NCI-H526 (cell line): ENCODE results near the gene DNAJC15.

ENCODE experiments used
- DNase-seq, 2 experiments: peaks; one replicate each; lab custom pipeline; 2025; lab: John Stamatoyannopoulos, UW

The DNAJC15 gene

GRCh38 chr13:43023289-43023963 lies at the start of gene DNAJC15:
DNAJC15 (plus strand) TSS chr13:43023586; CDS start chr13:43023627, 41 bp downstream.
- peak; percentile 88 to 95 for DNase-seq

- DNase-seq = no peak
These were observed 47.3 kb upstream of the DNAJC15 start for GRCh38 chr13:42976066-42976465.

- no peak for DNase-seq
These were observed 46.1 kb upstream of the DNAJC15 start for GRCh38 chr13:42977219-42977659.

- DNase-seq = no peak
These were observed 42.1 kb upstream of the DNAJC15 start for GRCh38 chr13:42981317-42981716.

GRCh38 chr13:42981853-42982252 lies 41.5 kb upstream of the DNAJC15 start:
- DNase-seq = no peak

GRCh38 chr13:42984026-42984425 lies 39.4 kb upstream of the DNAJC15 start:
- no peak for DNase-seq

- no peak for DNase-seq
These were observed 38.7 kb upstream of the DNAJC15 start for GRCh38 chr13:42984691-42985090.

- DNase-seq = no peak
These were observed 37.8 kb upstream of the DNAJC15 start for GRCh38 chr13:42985312-42986175.

GRCh38 chr13:42986176-42986574 lies 37.2 kb upstream of the DNAJC15 start:
- no peak for DNase-seq

- peak in 1 of 2 experiments; percentile 21 for DNase-seq
These were observed 32.8 kb upstream of the DNAJC15 start for GRCh38 chr13:42990291-42991232.

- peak in 1 of 2 experiments; percentile 23 for DNase-seq
These were observed 32.0 kb upstream of the DNAJC15 start for GRCh38 chr13:42991233-42991897.

GRCh38 chr13:42991898-42992763 lies 31.3 kb upstream of the DNAJC15 start, which contains the start of gene EPSTI1:
EPSTI1 (minus strand) TSS chr13:42992241; CDS start chr13:42992165, 76 bp downstream.
- DNase-seq = peak; percentile 10 to 70

GRCh38 chr13:42992764-42993122 lies 30.6 kb upstream of the DNAJC15 start:
- peak in 1 of 2 experiments; percentile 7 for DNase-seq

- no peak for DNase-seq
These were observed 28.5 kb upstream of the DNAJC15 start for GRCh38 chr13:42994878-42995277.

- DNase-seq = no peak
These were observed 26.8 kb upstream of the DNAJC15 start for GRCh38 chr13:42996584-42996983.

- no peak for DNase-seq
These were observed 26.0 kb upstream of the DNAJC15 start for GRCh38 chr13:42997381-42997780.

- DNase-seq = no peak
These were observed 23.9 kb upstream of the DNAJC15 start for GRCh38 chr13:42999491-42999890.

- no peak for DNase-seq
These were observed 22.7 kb upstream of the DNAJC15 start for GRCh38 chr13:43000676-43001075.

- DNase-seq = no peak
These were observed 21.4 kb upstream of the DNAJC15 start for GRCh38 chr13:43002021-43002420.

- DNase-seq = no peak
These were observed 20.4 kb upstream of the DNAJC15 start for GRCh38 chr13:43003010-43003409.
